IMR-90 (cell line): ENCODE results near the gene CRYGS. TPM values are rescaled to one million over a fixed set of nuclear protein-coding genes. Genes with fewer than 3 reads are reported as not detected.

ENCODE experiments used
- ATAC-seq: fragments of 200-7000 bp; cut with Tn5 transposase; 2 replicates; pipeline ENCODE4 v1.9.1; 2020; ENCODE audit warnings: low read depth, mild to moderate bottlenecking, moderate library complexity
- BruUV-seq: library from RNA; stranded (reverse); fragments of 400-500 nt; replicated peaks from 2 replicates; lab custom pipeline; 2021; lab: Mats Ljungman, UMichigan
- CTCF ChIA-PET: fragments of 300-600 bp; formaldehyde crosslinking; extraction: SDS; loops from one replicate; lab custom pipeline; 2021; ENCODE audit warnings: antibody characterized with exemption; lab: Yijun Ruan, JAX
- POLR2A ChIA-PET: fragments of 300-600 bp; sonication (Branson Sonifier 250); formaldehyde crosslinking; loops from one replicate; lab custom pipeline; 2022; ENCODE audit warnings: antibody characterized with exemption; ENCODE audit not compliant: unreplicated experiment; lab: Charles Lee
- DNase-seq: peaks from one replicate; pipeline ENCODE4 v3.0.0; 2013
- H2AFZ ChIP-seq: replicated peaks from 2 replicates; pipeline ENCODE3; 2013; ENCODE audit warnings: low read length, mild to moderate bottlenecking; ENCODE audit not compliant: poor library complexity
- H2AK5ac ChIP-seq: 2 replicates; pipeline ENCODE4 v1.6.1; 2013; ENCODE audit warnings: low read depth, low read length, inconsistent platforms
- H2AK9ac ChIP-seq: replicated peaks from 2 replicates; pipeline ENCODE3; 2013; ENCODE audit warnings: mild to moderate bottlenecking, low read depth, low read length, moderate library complexity; ENCODE audit not compliant: poor library complexity
- H2BK120ac ChIP-seq: 2 replicates; pipeline ENCODE4 v1.6.1; 2013; ENCODE audit warnings: low read depth, low read length, inconsistent platforms
- H2BK15ac ChIP-seq: 3 replicates; pipeline ENCODE4 v1.6.1; 2013; ENCODE audit warnings: low read depth, low read length, inconsistent platforms
- H2BK20ac ChIP-seq: 2 replicates; pipeline ENCODE4 v1.6.1; 2013; ENCODE audit warnings: low read depth, mild to moderate bottlenecking, inconsistent platforms, low read length, moderate library complexity
- H2BK5ac ChIP-seq: 2 replicates; pipeline ENCODE4 v1.6.1; 2013; ENCODE audit warnings: mild to moderate bottlenecking, low read depth, low read length, inconsistent platforms; ENCODE audit not compliant: poor library complexity, severe bottlenecking
- H3K14ac ChIP-seq: replicated peaks from 2 replicates; pipeline ENCODE4 v1.6.1; 2013; ENCODE audit warnings: low read depth, low read length, inconsistent platforms
- H3K18ac ChIP-seq: 2 replicates; pipeline ENCODE4 v1.6.1; 2013; ENCODE audit warnings: low read depth, low read length, control low read depth
- H3K23ac ChIP-seq: 2 replicates; pipeline ENCODE4 v1.6.1; 2013; ENCODE audit warnings: low read depth, low read length, inconsistent platforms
- H3K27ac ChIP-seq: 2 replicates; pipeline ENCODE4 v1.5.1; 2013; ENCODE audit warnings: mild to moderate bottlenecking, control low read depth, low read length; ENCODE audit not compliant: insufficient read depth
- H3K27me3 ChIP-seq: 2 replicates; pipeline ENCODE4 v1.6.1; 2013; ENCODE audit warnings: low read length; ENCODE audit not compliant: control insufficient read depth, insufficient read depth
- H3K36me3 ChIP-seq: 2 replicates; pipeline ENCODE4 v1.6.1; 2013; ENCODE audit warnings: low read length, mixed read lengths; ENCODE audit not compliant: control insufficient read depth, insufficient read depth
- H3K4ac ChIP-seq: 2 replicates; pipeline ENCODE4 v1.6.1; 2013; ENCODE audit warnings: low read depth, low read length, inconsistent platforms
- H3K4me1 ChIP-seq: 2 replicates; pipeline ENCODE4 v1.6.1; 2013; ENCODE audit warnings: low read length, mixed read lengths; ENCODE audit not compliant: control insufficient read depth, insufficient read depth
- H3K4me2 ChIP-seq: 2 replicates; pipeline ENCODE4 v1.6.1; 2013; ENCODE audit warnings: low read depth, mild to moderate bottlenecking, control low read depth, low read length, moderate library complexity
- H3K4me3 ChIP-seq: 2 replicates; pipeline ENCODE4 v1.5.1; 2013; ENCODE audit warnings: low read depth, mild to moderate bottlenecking, control low read depth, low read length, moderate library complexity; ENCODE audit not compliant: insufficient read depth
- H3K56ac ChIP-seq: 2 replicates; pipeline ENCODE4 v1.6.1; 2013; ENCODE audit warnings: low read length, inconsistent platforms; ENCODE audit not compliant: insufficient read depth; ENCODE audit errors: extremely low read depth
- H3K79me1 ChIP-seq, 2 experiments: 2 replicates each; pipeline ENCODE4 v1.6.1; 2013; ENCODE audit warnings: low read length in 2 of 2, inconsistent platforms in 1 of 2, low read depth in 1 of 2
- H3K9ac ChIP-seq: 2 replicates; pipeline ENCODE4 v1.6.1; 2013; ENCODE audit warnings: low read depth, low read length, control low read depth
- H3K9me1 ChIP-seq: 2 replicates; pipeline ENCODE4 v1.6.1; 2013; ENCODE audit warnings: low read length, inconsistent platforms; ENCODE audit not compliant: insufficient read depth
- H3K9me3 ChIP-seq: 2 replicates; pipeline ENCODE4 v1.6.1; 2013; ENCODE audit warnings: low read length; ENCODE audit not compliant: control insufficient read depth, insufficient read depth
- H4K20me1 ChIP-seq: 2 replicates; pipeline ENCODE4 v1.6.1; 2013; ENCODE audit warnings: low read length, inconsistent platforms; ENCODE audit not compliant: insufficient read depth
- H4K5ac ChIP-seq: 2 replicates; pipeline ENCODE4 v1.6.1; 2013; ENCODE audit warnings: mild to moderate bottlenecking, low read depth, low read length, control low read depth
- H4K8ac ChIP-seq, 2 experiments: 2 replicates each; pipeline ENCODE4 v1.6.1; 2013; ENCODE audit warnings: low read depth in 2 of 2, low read length in 2 of 2, control low read depth in 1 of 2, inconsistent platforms in 1 of 2
- H4K91ac ChIP-seq: 2 replicates; pipeline ENCODE4 v1.6.1; 2013; ENCODE audit warnings: low read depth, low read length, inconsistent platforms; ENCODE audit not compliant: insufficient read depth
- BHLHE40 ChIP-seq: fragments of 150-350 bp; IDR thresholded peaks from 2 replicates; pipeline ENCODE4 v1.6.1; 2016; ENCODE audit warnings: mild to moderate bottlenecking, low read depth, low read length
- CEBPB ChIP-seq: IDR thresholded peaks from 2 replicates; pipeline ENCODE4 v1.6.1; 2012; ENCODE audit warnings: low read depth, low read length, improper control_type of control experiment
- CHD1 ChIP-seq: IDR thresholded peaks from 2 replicates; pipeline ENCODE4 v1.6.1; 2012; ENCODE audit warnings: low read depth, low read length, improper control_type of control experiment
- ELK1 ChIP-seq: fragments of 150-350 bp; IDR thresholded peaks from 2 replicates; pipeline ENCODE4 v1.6.1; 2016; ENCODE audit warnings: low read depth, mild to moderate bottlenecking, low read length, moderate library complexity, borderline replicate concordance
- FOS ChIP-seq: fragments of 150-350 bp; IDR thresholded peaks from 2 replicates; pipeline ENCODE4 v1.6.1; 2016; ENCODE audit warnings: low read depth, low read length
- MAFK ChIP-seq: IDR thresholded peaks from 2 replicates; pipeline ENCODE4 v1.6.1; 2012; ENCODE audit warnings: low read depth, low read length, improper control_type of control experiment
- MAZ ChIP-seq: IDR thresholded peaks from 2 replicates; pipeline ENCODE4 v1.6.1; 2012; ENCODE audit warnings: low read depth, mild to moderate bottlenecking, low read length, improper control_type of control experiment, moderate library complexity, borderline replicate concordance
- MXI1 ChIP-seq: IDR thresholded peaks from 2 replicates; pipeline ENCODE4 v1.6.1; 2012; ENCODE audit warnings: low read depth, mild to moderate bottlenecking, low read length, moderate library complexity, borderline replicate concordance
- NFE2L2 ChIP-seq: fragments of 150-350 bp; IDR thresholded peaks from 2 replicates; pipeline ENCODE4 v1.6.1; 2016; ENCODE audit warnings: low read depth, mild to moderate bottlenecking, low read length
- POLR2A ChIP-seq: IDR thresholded peaks from 2 replicates; pipeline ENCODE4 v1.6.1; 2012; ENCODE audit warnings: mild to moderate bottlenecking, low read depth, low read length
- RAD21 ChIP-seq: IDR thresholded peaks from 2 replicates; pipeline ENCODE4 v1.6.1; 2012; ENCODE audit warnings: low read length, improper control_type of control experiment
- RCOR1 ChIP-seq: IDR thresholded peaks from 2 replicates; pipeline ENCODE4 v1.6.1; 2012; ENCODE audit warnings: mild to moderate bottlenecking, low read length, improper control_type of control experiment; ENCODE audit not compliant: insufficient replicate concordance
- RFX5 ChIP-seq: IDR thresholded peaks from 2 replicates; pipeline ENCODE4 v1.8.0; 2012; ENCODE audit warnings: low read depth, mild to moderate bottlenecking, low read length, moderate library complexity
- SMC3 ChIP-seq: fragments of 150-350 bp; IDR thresholded peaks from 2 replicates; pipeline ENCODE4 v1.6.1; 2016; ENCODE audit warnings: low read depth, mild to moderate bottlenecking, antibody characterized with exemption, low read length, moderate library complexity
- USF2 ChIP-seq: fragments of 150-350 bp; IDR thresholded peaks from 2 replicates; pipeline ENCODE4 v1.6.1; 2017; ENCODE audit warnings: mild to moderate bottlenecking, antibody characterized with exemption, low read length, low read depth
- WGBS, 2 experiments: methylation state at CpG; one replicate each; pipeline versions ENCODE4 v1.1.5 to v1.1.7; 2013; ENCODE audit warnings: missing lambda C conversion rate in 2 of 2; ENCODE audit not compliant: insufficient read length in 1 of 2; ENCODE audit errors: extremely low coverage in 2 of 2; 5-methylcytosine and 5-hydroxymethylcytosine counted together
- dilution Hi-C: fragments of 300-500 bp; cut with HindIII; formaldehyde crosslinking; loops from one replicate; pipeline ENCODE4 v1.14.3; 2018; ENCODE audit warnings: low sequenced_read_pairs; ENCODE audit not compliant: unreplicated experiment
- in situ Hi-C: fragments of 300-500 bp; cut with MboI; formaldehyde crosslinking; loops from 3 replicates; pipeline ENCODE4 v1.14.3; 2019; ENCODE audit warnings: low sequenced_read_pairs, inconsistent platforms, mixed read lengths
- intact Hi-C: fragments of 100-400 bp; cut with micrococcal nuclease; formaldehyde crosslinking; loops from 2 replicates; pipeline ENCODE4 v1.10.0; 2022
- polyA plus RNA-seq, 3 experiments: library from polyadenylated mRNA; depleted of rRNA; stranded (reverse); fragments of >200 nt; gene quantifications; 2 replicates each; pipeline ENCODE4 v1.2.3, GENCODE V29; 2012; ENCODE audit warnings: low replicate concordance in 1 of 3
- total RNA-seq: library from RNA; depleted of rRNA; stranded (reverse); fragments of >200 nt; gene quantifications from 2 replicates; pipeline ENCODE4 v1.2.3, GENCODE V29; 2012
- TF ChIP-seq, protein P1 (sequence below): conservative IDR thresholded peaks from 2 replicates; pipeline ENCODE4 v1.5.1; 2012; ENCODE audit warnings: mild to moderate bottlenecking, low read depth, low read length, improper control_type of control experiment

Gene CRYGS
- total and polyA plus RNA-seq, 2 of the 4 experiments (the other 2 are of a cell fraction), result 0.36 to 2.1 TPM

DNA sequence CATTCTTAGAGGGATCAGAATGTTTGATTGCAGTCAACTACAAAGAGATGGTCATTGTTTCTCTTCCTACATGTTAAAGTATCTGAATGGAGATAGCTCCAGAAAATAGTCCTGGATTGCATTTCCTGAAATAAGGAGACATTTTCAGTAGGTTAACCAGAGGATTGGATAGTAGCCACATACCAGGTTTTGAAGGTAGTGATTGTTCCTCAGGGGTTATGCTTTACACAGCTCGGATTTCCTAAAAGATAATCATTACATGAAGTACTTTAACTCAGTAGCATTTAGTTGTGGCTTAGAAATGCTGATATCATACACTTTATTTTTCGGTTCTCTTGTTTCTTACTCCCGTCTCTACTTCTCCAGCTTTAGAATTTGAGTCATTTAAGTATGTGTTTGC is 36.6 kb upstream of the CRYGS start:
- Histone ChIP-seq H4K91ac (no peak overlapping the region), H3K4me2 (no peak overlapping the region), H4K20me1 (no peaks in the 10 kb centered on the region), H2AK9ac (no peak overlapping the region), H3K27ac (no peak overlapping the region), H3K36me3 (peaks cover 24% of the 10 kb centered on the region), H3K4ac (no peak overlapping the region), H2BK120ac (no peak overlapping the region), H3K14ac (no peak overlapping the region), H2BK15ac (no peak overlapping the region), H2BK5ac (no peak overlapping the region), H3K9ac (no peak overlapping the region), H3K9me3 (no peaks in the 10 kb centered on the region), H2BK20ac (no peak overlapping the region), H3K4me1 (no peaks in the 10 kb centered on the region; the same call in 1 of the 2 replicates), H2AK5ac (no peak overlapping the region), H3K27me3 (no peaks in the 10 kb centered on the region), H4K8ac (no peak overlapping the region), H4K5ac (no peak overlapping the region), H2AFZ (no peak overlapping the region), H3K23ac (no peak overlapping the region), H3K56ac (no peak overlapping the region), H3K18ac (no peak overlapping the region), H3K4me3 (no peak overlapping the region), H3K79me1 (peaks cover 0 to 3% of the 10 kb centered on the region in 2 experiments; a peak in 2 of 4 replicates), H3K9me1 (no peaks in the 10 kb centered on the region)
- ATAC-seq (no peak), DNase-seq (no peak)
- dilution Hi-C loops (no loop called here), in situ Hi-C loops (no loop called here), intact Hi-C loops (no loop called here)
- WGBS, 2 experiments, result no CpG with 5 or more reads among the region's 3 CpGs
- no TSS peak for BruUV-seq
- TF ChIP-seq SMC3 (no peak), MAFK (no peak), RFX5 (no peak), ELK1 (no peak), RAD21 (no peak), CHD1 (no peak), POLR2A (no peak), BHLHE40 (no peak), NFE2L2 (no peak), MAZ (no peak), MXI1 (no peak), FOS (no peak), USF2 (no peak), CEBPB (no peak), RCOR1 (no peak)
- TF ChIP-seq, protein P1, sequence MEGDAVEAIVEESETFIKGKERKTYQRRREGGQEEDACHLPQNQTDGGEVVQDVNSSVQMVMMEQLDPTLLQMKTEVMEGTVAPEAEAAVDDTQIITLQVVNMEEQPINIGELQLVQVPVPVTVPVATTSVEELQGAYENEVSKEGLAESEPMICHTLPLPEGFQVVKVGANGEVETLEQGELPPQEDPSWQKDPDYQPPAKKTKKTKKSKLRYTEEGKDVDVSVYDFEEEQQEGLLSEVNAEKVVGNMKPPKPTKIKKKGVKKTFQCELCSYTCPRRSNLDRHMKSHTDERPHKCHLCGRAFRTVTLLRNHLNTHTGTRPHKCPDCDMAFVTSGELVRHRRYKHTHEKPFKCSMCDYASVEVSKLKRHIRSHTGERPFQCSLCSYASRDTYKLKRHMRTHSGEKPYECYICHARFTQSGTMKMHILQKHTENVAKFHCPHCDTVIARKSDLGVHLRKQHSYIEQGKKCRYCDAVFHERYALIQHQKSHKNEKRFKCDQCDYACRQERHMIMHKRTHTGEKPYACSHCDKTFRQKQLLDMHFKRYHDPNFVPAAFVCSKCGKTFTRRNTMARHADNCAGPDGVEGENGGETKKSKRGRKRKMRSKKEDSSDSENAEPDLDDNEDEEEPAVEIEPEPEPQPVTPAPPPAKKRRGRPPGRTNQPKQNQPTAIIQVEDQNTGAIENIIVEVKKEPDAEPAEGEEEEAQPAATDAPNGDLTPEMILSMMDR, result no peak
- ChIA-PET POLR2A (no interaction called here), CTCF (interaction anchor here (1.0 kb wide), 2 partner anchors 9 to 36 kb away, joined by 3 to 6 read pairs; no protein-coding TSS in a partner anchor)
